Heart left ventricle (tissue), 16 donors: ENCODE data around the gene CCDC148. TPM values are rescaled to one million over a fixed set of nuclear protein-coding genes. Genes with fewer than 3 reads are reported as not detected.

Experiments
- ATAC-seq, 4 donors: fragments of 200-7000 bp; cut with Tn5 transposase; one replicate each; pipeline ENCODE4 v1.9.1; 2020 to 2022; ENCODE audit warnings: moderate library complexity in 4 of 4, mild to moderate bottlenecking in 3 of 4, moderate number of reproducible peaks in 1 of 4
- DNase-seq, 5 donors: peaks; one replicate each; pipeline ENCODE4 v3.0.0-alpha.2; 2020
- H3K27ac ChIP-seq, 12 donors: fragments of 200-600 bp; sonication (generic) in 4 of 12; one replicate each; pipeline versions ENCODE4 v1.5.0 to v1.8.0; 2016 to 2022; ENCODE audit warnings: mild to moderate bottlenecking in 2 of 12
- H3K27me3 ChIP-seq, 9 donors: fragments of 200-600 bp; sonication (generic) in 2 of 9; one replicate each; pipeline versions ENCODE4 v1.5.1 to v1.8.0; 2016 to 2022; ENCODE audit warnings: mild to moderate bottlenecking in 3 of 9
- H3K36me3 ChIP-seq, 9 donors: fragments of 200-600 bp; sonication (generic) in 2 of 9; one replicate each; pipeline versions ENCODE4 v1.5.0 to v1.8.0; 2018 to 2022; ENCODE audit warnings: mild to moderate bottlenecking in 2 of 9
- H3K4me1 ChIP-seq, 12 donors: fragments of 200-600 bp; sonication (generic) in 4 of 12; one replicate each; pipeline versions ENCODE4 v1.5.0 to v1.8.0; 2016 to 2022; ENCODE audit warnings: mild to moderate bottlenecking in 3 of 12
- H3K4me3 ChIP-seq, 12 donors: fragments of 200-600 bp; sonication (generic) in 4 of 12; one replicate each; pipeline versions ENCODE4 v1.5.0 to v1.8.0; 2017 to 2022; ENCODE audit warnings: mild to moderate bottlenecking in 9 of 12, moderate library complexity in 4 of 12
- H3K9me3 ChIP-seq, 12 donors: fragments of 200-600 bp; sonication (generic) in 4 of 12; one replicate each; pipeline versions ENCODE4 v1.5.0 to v1.8.0; 2016 to 2022; ENCODE audit warnings: mild to moderate bottlenecking in 1 of 12
- POLR2A ChIP-seq, 2 donors: fragments of 450-650 bp; IDR thresholded peaks; one replicate each; pipeline ENCODE4 v1.6.1; 2017; ENCODE audit warnings: antibody characterized with exemption in 2 of 2, mild to moderate bottlenecking in 2 of 2, moderate library complexity in 2 of 2
- WGBS, 4 donors: extraction: QIAGEN DNeasy Blood & Tissue Kit in 2 of 4; methylation state at CpG; one replicate each; pipeline versions ENCODE4 v1.1.5 to v1.1.7; 2013 to 2018; 5-methylcytosine and 5-hydroxymethylcytosine counted together
- intact Hi-C, 10 donors: fragments of 100-400 bp; cut with DNase I; formaldehyde crosslinking; loops; one replicate each; pipeline versions ENCODE4 v1.11.1 to v1.14.2; 2022
- polyA plus RNA-seq, 2 donors: library from polyadenylated mRNA; stranded (reverse); fragments of 200-250 nt; gene quantifications; one replicate each; pipeline ENCODE4 v1.2.3, GENCODE V29; 2013
- total RNA-seq, 9 donors: library from RNA; depleted of rRNA in 2 of 9; stranded (reverse); fragments of >200 nt in 2 of 9; fragmentation: NEBNext Ultra II Directional in 3 of 9; extraction: Animal tissue kit (Norgen Biotek cat#: 25700) in 3 of 9; gene quantifications; one replicate each; pipeline versions ENCODE4 v1.1.0 to v1.2.4, GENCODE V29; 2016 to 2023
- TF ChIP-seq, protein P1 (sequence below), 12 donors: fragments of 200-600 bp; sonication (generic) in 4 of 12; IDR thresholded peaks; one replicate each; pipeline versions ENCODE4 v1.5.0 to v1.8.0; 2018 to 2022; ENCODE audit warnings: antibody characterized with exemption in 12 of 12, mild to moderate bottlenecking in 5 of 12
- donor health status: ischemic (EF 13 %, LVEDD 7.1; RV severe dilation, severe dysfunction).
- donor health status: healthy with polysubstance abuse.
- donor health status: DM: no; HTN: yes; CAD: no.
- donor health status: DM: no; HTN: no; CAD: no.
- donor health status: ischemic (EF 25% LVEDD 6.9; RV normal size, moderate dysfunction).
- donor health status: ischemic (EF 25% LVEDD 5.7; RV mildly dilated, moderate dysfunction).
- donor health status: healthy.
- donor health status: DM: yes; HTN: yes; CAD: no.
- donor health status: ischemic (EF 35%, LVEDD 5.7; RV mildly dilated, moderate dysfunction).
- donor health status: nonischemic (EF 11% LVEDD 7.7; RV severe dilation, severe dysfunction).
- donor health status: DM: yes; HTN: yes; CAD: no.
- donor health status: PGD.
- donor health status: ischemic (EF 29% LVEDD 5.4; RV normal size, mild dysfunction).
- donor health status: nonischemic (EF 23%, LVEDD 6.1; RV moderate dilation, normal function).

CCDC148 gene
- total and polyA plus RNA-seq, 11 donors: 0.24 to 1.2 (median 0.75) TPM; not detected in 2

DNA sequence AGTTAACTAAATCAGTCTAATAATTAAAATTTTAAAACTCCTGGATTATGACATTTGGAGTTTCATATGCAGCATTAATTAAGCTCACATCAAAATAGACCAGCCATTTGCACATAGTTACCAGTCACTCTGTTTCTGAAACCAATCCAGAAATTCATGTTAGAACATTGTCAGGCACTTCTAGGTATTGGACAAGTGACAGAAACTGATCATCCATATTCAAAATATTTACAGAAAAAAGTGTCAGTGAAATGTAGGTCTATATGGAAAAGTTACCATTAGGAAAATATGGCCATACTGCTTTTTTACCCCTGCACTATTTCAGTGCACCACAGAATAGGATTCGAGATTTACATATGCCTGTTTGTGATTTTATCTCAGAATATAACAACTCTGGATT is 321.5 kb downstream of the CCDC148 start:
- no peaks in the 10 kb centered on the region for H3K36me3 ChIP-seq
- H3K9me3 ChIP-seq: no peaks in the 10 kb centered on the region
- H3K27ac ChIP-seq: no peak overlapping the region
- H3K4me3 ChIP-seq: no peak overlapping the region
- intact Hi-C loops: no loop called here
- DNase-seq (no peak), ATAC-seq (no peak)
- no peaks in the 10 kb centered on the region for H3K4me1 ChIP-seq
- no peak for TF ChIP-seq POLR2A (IDR thresholded peaks at IDR 0.05)
- TF ChIP-seq, protein P1, sequence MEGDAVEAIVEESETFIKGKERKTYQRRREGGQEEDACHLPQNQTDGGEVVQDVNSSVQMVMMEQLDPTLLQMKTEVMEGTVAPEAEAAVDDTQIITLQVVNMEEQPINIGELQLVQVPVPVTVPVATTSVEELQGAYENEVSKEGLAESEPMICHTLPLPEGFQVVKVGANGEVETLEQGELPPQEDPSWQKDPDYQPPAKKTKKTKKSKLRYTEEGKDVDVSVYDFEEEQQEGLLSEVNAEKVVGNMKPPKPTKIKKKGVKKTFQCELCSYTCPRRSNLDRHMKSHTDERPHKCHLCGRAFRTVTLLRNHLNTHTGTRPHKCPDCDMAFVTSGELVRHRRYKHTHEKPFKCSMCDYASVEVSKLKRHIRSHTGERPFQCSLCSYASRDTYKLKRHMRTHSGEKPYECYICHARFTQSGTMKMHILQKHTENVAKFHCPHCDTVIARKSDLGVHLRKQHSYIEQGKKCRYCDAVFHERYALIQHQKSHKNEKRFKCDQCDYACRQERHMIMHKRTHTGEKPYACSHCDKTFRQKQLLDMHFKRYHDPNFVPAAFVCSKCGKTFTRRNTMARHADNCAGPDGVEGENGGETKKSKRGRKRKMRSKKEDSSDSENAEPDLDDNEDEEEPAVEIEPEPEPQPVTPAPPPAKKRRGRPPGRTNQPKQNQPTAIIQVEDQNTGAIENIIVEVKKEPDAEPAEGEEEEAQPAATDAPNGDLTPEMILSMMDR (IDR thresholded peaks at IDR 0.05): no peak
- peaks cover 0 to 4% (median 0%) of the 10 kb centered on the region in 9 donors for H3K27me3 ChIP-seq
- 84 to 95% (median 88%) methylated on average over 1 of the region's 1 CpG for WGBS, 4 donors

DNA sequence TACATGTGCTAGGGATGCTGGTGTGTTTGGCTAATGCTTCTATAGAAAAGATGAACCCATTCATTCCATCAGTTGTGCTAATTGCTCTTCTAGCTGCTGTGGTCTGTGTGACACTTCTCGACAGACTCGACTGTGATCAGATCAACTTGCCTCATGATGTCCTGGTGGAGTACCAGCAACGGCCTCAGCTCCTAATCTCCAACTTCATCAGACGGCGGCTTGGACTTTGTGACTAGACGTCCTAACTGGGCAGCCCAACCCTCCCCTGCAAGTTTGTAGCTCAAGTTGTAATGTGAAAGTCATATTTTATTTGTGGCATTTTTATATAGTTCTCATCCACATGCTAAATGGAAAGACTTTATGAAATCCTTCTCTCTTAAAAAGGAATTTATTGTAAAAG is 321.9 kb downstream of the CCDC148 start:
- TF ChIP-seq, protein P1 (IDR thresholded peaks at IDR 0.05): no peak
- 84 to 91% (median 87%) methylated on average over 6 of the region's 6 CpGs for WGBS, 4 donors
- Histone ChIP-seq H3K4me3 (no peak overlapping the region), H3K27me3 (peaks cover 0 to 4% (median 0%) of the 10 kb centered on the region in 9 donors), H3K27ac (no peak overlapping the region), H3K9me3 (no peaks in the 10 kb centered on the region), H3K36me3 (no peaks in the 10 kb centered on the region), H3K4me1 (no peaks in the 10 kb centered on the region)
- ATAC-seq (no peak), DNase-seq (no peak)
- intact Hi-C loops: no loop called here

DNA sequence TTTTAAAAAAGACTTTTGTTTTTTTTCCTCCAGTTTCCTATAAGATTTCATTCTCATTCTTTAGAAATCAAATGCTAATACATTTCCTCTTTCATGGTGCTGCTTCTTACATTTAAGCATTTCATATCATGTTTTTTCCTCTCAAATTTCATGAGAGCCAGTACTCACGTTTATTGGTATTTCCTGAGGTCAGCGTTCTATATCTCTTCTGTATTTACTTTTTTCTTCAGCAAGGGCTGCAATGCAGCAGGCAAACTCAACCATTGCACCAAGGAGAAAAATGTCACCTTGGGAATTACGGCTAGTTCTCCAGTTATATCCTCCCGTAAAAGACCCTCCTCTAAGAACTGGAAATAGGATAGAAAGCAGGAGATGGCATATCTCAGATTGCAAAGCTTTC is 322.5 kb downstream of the CCDC148 start:
- Histone ChIP-seq H3K4me1 (no peaks in the 10 kb centered on the region), H3K9me3 (no peaks in the 10 kb centered on the region), H3K36me3 (no peaks in the 10 kb centered on the region), H3K27ac (no peak overlapping the region), H3K4me3 (no peak overlapping the region), H3K27me3 (peaks cover 0 to 4% (median 0%) of the 10 kb centered on the region in 9 donors)
- no peak for DNase-seq
- no peak for TF ChIP-seq POLR2A (IDR thresholded peaks at IDR 0.05)
- TF ChIP-seq, protein P1 (IDR thresholded peaks at IDR 0.05): no peak
- intact Hi-C loops: no loop called here
- WGBS, 4 donors: 56 to 65% (median 57%) methylated on average over 4 of the region's 4 CpGs
- ATAC-seq: no peak

DNA sequence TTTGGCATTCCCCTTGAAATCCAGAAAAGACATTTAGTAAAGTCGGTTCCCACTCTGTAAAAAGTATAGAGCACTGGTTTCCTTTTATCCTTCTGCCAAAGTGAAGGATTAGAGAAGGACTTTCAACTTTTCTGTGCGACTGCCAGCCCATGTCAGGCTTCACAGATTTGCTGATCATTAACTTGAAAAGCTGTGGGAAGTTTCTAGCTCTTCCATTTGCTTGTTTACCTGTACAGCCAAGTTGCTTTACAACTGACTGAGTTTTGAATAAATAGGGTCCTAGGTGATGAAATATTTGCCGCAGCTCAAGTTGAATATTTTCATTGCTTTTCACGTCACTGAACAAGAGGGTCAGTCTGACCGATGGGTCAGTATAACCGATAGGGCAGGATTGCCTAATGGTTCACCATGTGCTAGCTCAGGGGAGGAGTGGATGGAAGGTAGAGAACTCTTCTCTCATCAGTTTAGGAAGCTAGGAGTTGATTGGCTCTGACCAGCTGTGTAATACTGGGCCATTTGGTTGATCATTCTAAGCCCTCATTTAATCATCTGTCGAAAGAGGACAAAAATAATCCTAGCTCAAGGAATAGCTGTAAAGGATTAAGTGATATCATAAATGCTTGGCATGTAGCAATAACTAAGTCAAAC is 324.5 kb downstream of the CCDC148 start:
- Histone ChIP-seq H3K27me3 (peaks cover 0 to 4% (median 0%) of the 10 kb centered on the region in 9 donors), H3K9me3 (no peaks in the 10 kb centered on the region), H3K36me3 (no peaks in the 10 kb centered on the region), H3K27ac (no peak overlapping the region), H3K4me3 (no peak overlapping the region), H3K4me1 (no peaks in the 10 kb centered on the region)
- TF ChIP-seq POLR2A (IDR thresholded peaks at IDR 0.05): no peak
- TF ChIP-seq, protein P1 (IDR thresholded peaks at IDR 0.05): no peak
- intact Hi-C loops: no loop called here
- ATAC-seq: no peak
- no peak for DNase-seq
- WGBS, 4 donors: 94 to 96% (median 95%) methylated on average over 7 of the region's 7 CpGs
